Endothelial cell of umbilical vein (primary cell): ENCODE data around the gene CABLES1. TPM values are rescaled to one million over a fixed set of nuclear protein-coding genes. Genes with fewer than 3 reads are reported as not detected.

Source experiments
- BruUV-seq: library from RNA; stranded (reverse); fragments of 400-500 nt; replicated peaks from 2 replicates; lab custom pipeline; 2021; lab: Mats Ljungman, UMichigan
- CTCF ChIA-PET: fragments of 300-600, 350-600 bp; sonication (Branson Sonifier 250); formaldehyde crosslinking; loops from one replicate; lab custom pipeline; 2021; ENCODE audit warnings: antibody characterized with exemption, inconsistent platforms; lab: Charles Lee
- POLR2A ChIA-PET: fragments of 300-600, 350-600 bp; sonication (Branson Sonifier 250); formaldehyde crosslinking; loops from one replicate; lab custom pipeline; 2021; ENCODE audit warnings: antibody characterized with exemption, inconsistent platforms; lab: Charles Lee
- DNase-seq: peaks from one replicate; pipeline ENCODE4 v3.0.0-alpha.2; 2011; ENCODE audit warnings: low read depth, low spot score
- FAIRE-seq: peaks from 2 replicates; lab custom pipeline; 2011; peaks lifted over from hg19 to GRCh38; lab: Jason Lieb, UNC
- H2AFZ ChIP-seq: 2 replicates; pipeline ENCODE4 v1.6.0; 2012; ENCODE audit warnings: low read depth, low read length, control low read depth, inconsistent platforms
- H3K27ac ChIP-seq: 2 replicates; pipeline ENCODE4 v1.5.1; 2011; ENCODE audit warnings: low read depth, mild to moderate bottlenecking, control low read depth, low read length, moderate library complexity; ENCODE audit not compliant: insufficient read depth
- H3K27me3 ChIP-seq, 2 experiments: 2 replicates each; pipeline versions ENCODE4 v1.6.0 to v1.6.1; 2011; ENCODE audit warnings: low read length in 2 of 2, mixed read lengths in 1 of 2; ENCODE audit not compliant: control insufficient read depth in 2 of 2, insufficient read depth in 2 of 2
- H3K36me3 ChIP-seq, 2 experiments: 2 replicates in 1 of 2; 3 replicates in 1 of 2; pipeline ENCODE4 v1.5.1; 2011; ENCODE audit warnings: low read length in 2 of 2, mild to moderate bottlenecking in 1 of 2, moderate library complexity in 1 of 2; ENCODE audit not compliant: control insufficient read depth in 2 of 2, insufficient read depth in 2 of 2; ENCODE audit errors: extremely low read depth in 1 of 2
- H3K4me1 ChIP-seq: 3 replicates; pipeline ENCODE4 v1.5.1; 2011; ENCODE audit warnings: mild to moderate bottlenecking, low read length; ENCODE audit not compliant: control insufficient read depth, insufficient read depth; ENCODE audit errors: extremely low read depth
- H3K4me2 ChIP-seq: 2 replicates; pipeline ENCODE4 v1.6.1; 2011; ENCODE audit warnings: low read length, control low read depth, mixed read lengths; ENCODE audit not compliant: insufficient read depth
- H3K4me3 ChIP-seq, 3 experiments: fragments of 200-600 bp in 1 of 3; sonication (generic), shearing (Covaris generic) in 1 of 3; replicated peaks in 1 of 3; 2 replicates each; pipeline ENCODE4 v1.5.1; 2011 to 2016; ENCODE audit warnings: control low read depth in 3 of 3, low read length in 3 of 3, mild to moderate bottlenecking in 2 of 3, inconsistent platforms in 1 of 3, low read depth in 1 of 3, moderate library complexity in 1 of 3; ENCODE audit not compliant: insufficient read depth in 1 of 3
- H3K79me2 ChIP-seq: 2 replicates; pipeline ENCODE4 v1.6.0; 2012; ENCODE audit warnings: low read length, inconsistent platforms; ENCODE audit not compliant: control insufficient read depth, insufficient read depth
- H3K9ac ChIP-seq: replicated peaks from 2 replicates; pipeline ENCODE3; 2011; ENCODE audit warnings: low read length, control low read depth; ENCODE audit not compliant: insufficient read depth; ENCODE audit errors: extremely low read depth
- H3K9me1 ChIP-seq: replicated peaks from 3 replicates; pipeline ENCODE4 v1.6.0; 2011; ENCODE audit warnings: mild to moderate bottlenecking, low read length; ENCODE audit not compliant: control insufficient read depth, insufficient read depth; ENCODE audit errors: extremely low read depth
- H3K9me3 ChIP-seq: replicated peaks from 2 replicates; pipeline ENCODE4 v1.5.1; 2012; ENCODE audit warnings: low read length, inconsistent platforms; ENCODE audit not compliant: control insufficient read depth, insufficient read depth
- H4K20me1 ChIP-seq: replicated peaks from 2 replicates; pipeline ENCODE3; 2011; ENCODE audit warnings: mild to moderate bottlenecking, low read length; ENCODE audit not compliant: control insufficient read depth, insufficient read depth; ENCODE audit errors: extremely low read depth
- EZH2 ChIP-seq: IDR thresholded peaks from 2 replicates; pipeline ENCODE4 v1.6.1; 2012; ENCODE audit warnings: borderline replicate concordance, low read depth, mild to moderate bottlenecking, moderate library complexity, low read length, inconsistent platforms; ENCODE audit not compliant: severe bottlenecking
- FOS ChIP-seq: IDR thresholded peaks from 2 replicates; pipeline ENCODE4 v1.6.1; 2011; ENCODE audit warnings: mild to moderate bottlenecking, low read length, moderate library complexity, borderline replicate concordance; ENCODE audit not compliant: insufficient read depth
- GATA2 ChIP-seq: IDR thresholded peaks from 2 replicates; pipeline ENCODE4 v1.7.0; 2011; ENCODE audit warnings: low read depth, mild to moderate bottlenecking, moderate library complexity, mixed read lengths, low read length; ENCODE audit not compliant: insufficient read length, insufficient read depth
- JUN ChIP-seq: IDR thresholded peaks from 2 replicates; pipeline ENCODE4 v1.6.1; 2011; ENCODE audit warnings: borderline replicate concordance, low read depth; ENCODE audit not compliant: insufficient read length, insufficient read depth
- MYC ChIP-seq: IDR thresholded peaks from one replicate; pipeline ENCODE4 v1.6.1; 2011; ENCODE audit warnings: mild to moderate bottlenecking, low read depth, low read length
- POLR2A ChIP-seq: IDR thresholded peaks from 2 replicates; pipeline ENCODE4 v1.6.1; 2012; ENCODE audit warnings: low read depth, mild to moderate bottlenecking, control low read depth, low read length
- POLR2AphosphoS5 ChIP-seq: IDR thresholded peaks from 2 replicates; pipeline ENCODE4 v1.6.1; 2012; ENCODE audit warnings: low read depth, mild to moderate bottlenecking, control low read depth, low read length, moderate library complexity; ENCODE audit not compliant: insufficient read depth
- dilution Hi-C: fragments of 300-500 bp; cut with MboI; formaldehyde crosslinking; loops from one replicate; pipeline ENCODE4 v1.15.0; 2019; ENCODE audit warnings: low sequenced_read_pairs; ENCODE audit not compliant: extremely low pct_ligation_motif_present
- intact Hi-C: fragments of 100-400 bp; cut with micrococcal nuclease; formaldehyde crosslinking; loops from one replicate; pipeline ENCODE4 v1.10.0; 2022
- polyA plus RNA-seq, 4 experiments: library from polyadenylated mRNA; depleted of rRNA in 3 of 4; stranded (reverse) in 3 of 4; unstranded in 1 of 4; fragments of >200 nt; gene quantifications; 2 replicates each; pipeline versions ENCODE4 v1.2.1 to v1.2.3, GENCODE V29; 2011 to 2012; ENCODE audit warnings: missing spikeins in 1 of 4
- total RNA-seq: library from RNA; stranded (reverse); gene quantifications from 2 replicates; pipeline ENCODE4 v1.2.3, GENCODE V29; 2021
- TF ChIP-seq, protein P1 (sequence below): IDR thresholded peaks from 2 replicates; pipeline ENCODE4 v1.6.1; 2011; ENCODE audit not compliant: insufficient read depth, insufficient read length
- TF ChIP-seq, protein P2 (sequence below), 2 donors: IDR thresholded peaks; 1 replicate in 1 of 2; 2 replicates in 1 of 2; pipeline ENCODE4 v1.5.1; 2011; ENCODE audit warnings: low read length in 2 of 2, mild to moderate bottlenecking in 2 of 2, moderate library complexity in 2 of 2, control low read depth in 1 of 2, inconsistent platforms in 1 of 2, low read depth in 1 of 2; ENCODE audit not compliant: insufficient read depth in 1 of 2; ENCODE audit errors: extremely low read depth in 1 of 2

The CABLES1 gene
- total and polyA plus RNA-seq, 2 donors (not counting 3 experiments of a cell fraction or from before 2014, with no cell fraction given): 40.2 to 71.1 TPM

DNA sequence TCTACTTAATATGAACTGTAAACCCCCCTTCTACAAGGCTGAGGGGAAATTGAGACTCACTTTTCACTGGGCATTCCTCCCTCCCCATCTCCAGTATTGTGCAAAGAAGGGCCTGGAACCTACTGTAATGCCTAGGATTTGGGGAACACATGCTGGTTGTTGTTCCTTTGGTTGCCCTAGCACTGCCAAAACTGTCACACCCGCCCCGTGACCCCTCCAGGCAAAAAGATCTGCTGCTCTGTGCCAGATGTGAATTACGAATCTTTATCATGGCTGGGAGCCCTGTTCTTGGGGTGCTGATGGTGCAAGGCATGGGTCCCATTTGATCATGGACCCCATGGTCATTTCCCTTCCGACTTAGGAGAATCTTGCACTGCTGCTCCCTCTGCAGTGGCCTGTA lies 95.4 kb downstream of the CABLES1 start:
- Histone ChIP-seq H2AFZ (no peak overlapping the region), H4K20me1 (no peaks in the 10 kb centered on the region), H3K4me2 (no peak overlapping the region), H3K27me3 (no peaks in the 10 kb centered on the region), H3K9ac (peak overlapping the region; percentile 45), H3K9me3 (no peaks in the 10 kb centered on the region), H3K79me2 (no peaks in the 10 kb centered on the region), H3K4me3 (no peak overlapping the region), H3K36me3 (peaks cover 4 to 20% of the 10 kb centered on the region in 2 experiments), H3K9me1 (no peaks in the 10 kb centered on the region), H3K27ac (peak overlapping the region; percentile 90), H3K4me1 (peaks cover 58% of the 10 kb centered on the region)
- FAIRE-seq (no peak), DNase-seq (no peak)
- POLR2A ChIA-PET: no interaction called here
- dilution Hi-C loops: no loop called here
- TF ChIP-seq EZH2 (no peak), POLR2A (no peak), POLR2AphosphoS5 (no peak), FOS (no peak), GATA2 (no peak), MYC (no peak), JUN (no peak)
- TF ChIP-seq, protein P1, sequence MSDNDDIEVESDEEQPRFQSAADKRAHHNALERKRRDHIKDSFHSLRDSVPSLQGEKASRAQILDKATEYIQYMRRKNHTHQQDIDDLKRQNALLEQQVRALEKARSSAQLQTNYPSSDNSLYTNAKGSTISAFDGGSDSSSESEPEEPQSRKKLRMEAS: no peak
- TF ChIP-seq, protein P2, sequence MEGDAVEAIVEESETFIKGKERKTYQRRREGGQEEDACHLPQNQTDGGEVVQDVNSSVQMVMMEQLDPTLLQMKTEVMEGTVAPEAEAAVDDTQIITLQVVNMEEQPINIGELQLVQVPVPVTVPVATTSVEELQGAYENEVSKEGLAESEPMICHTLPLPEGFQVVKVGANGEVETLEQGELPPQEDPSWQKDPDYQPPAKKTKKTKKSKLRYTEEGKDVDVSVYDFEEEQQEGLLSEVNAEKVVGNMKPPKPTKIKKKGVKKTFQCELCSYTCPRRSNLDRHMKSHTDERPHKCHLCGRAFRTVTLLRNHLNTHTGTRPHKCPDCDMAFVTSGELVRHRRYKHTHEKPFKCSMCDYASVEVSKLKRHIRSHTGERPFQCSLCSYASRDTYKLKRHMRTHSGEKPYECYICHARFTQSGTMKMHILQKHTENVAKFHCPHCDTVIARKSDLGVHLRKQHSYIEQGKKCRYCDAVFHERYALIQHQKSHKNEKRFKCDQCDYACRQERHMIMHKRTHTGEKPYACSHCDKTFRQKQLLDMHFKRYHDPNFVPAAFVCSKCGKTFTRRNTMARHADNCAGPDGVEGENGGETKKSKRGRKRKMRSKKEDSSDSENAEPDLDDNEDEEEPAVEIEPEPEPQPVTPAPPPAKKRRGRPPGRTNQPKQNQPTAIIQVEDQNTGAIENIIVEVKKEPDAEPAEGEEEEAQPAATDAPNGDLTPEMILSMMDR (IDR thresholded peaks at IDR 0.05; ENCODE audit: extremely low read depth in 1 of 2, insufficient read depth in 1 of 2, low read depth in 1 of 2, low read length in 2 of 2): no peak
- CTCF ChIA-PET: no interaction called here
- intact Hi-C loops: loop anchor here (1.0 to 10.0 kb wide), 5 partner anchors 30 to 196 kb away; no protein-coding TSS in a partner anchor
- BruUV-seq: no TSS peak
